ENCODE results near the gene KIRREL1. TPM values are rescaled to one million over a fixed set of nuclear protein-coding genes. Genes with fewer than 3 reads are reported as not detected.

Gene KIRREL1
- total and polyA plus RNA-seq, 2 of the 13 experiments (the other 11 are each of a cell fraction or from before 2014, with no cell fraction given) = 0.02 to 0.03 TPM

GRCh38 chr1:157951230-157951629, 42.2 kb upstream of the KIRREL1 start:
- 0% methylated on average over 2 of the region's 5 CpGs for WGBS (ENCODE audit: low lambda C conversion rate)
- ChIA-PET POLR2A (no interaction called here), CTCF (ENCODE audit: low intra/inter-chr PET ratio, low total read pairs) (no interaction called here)
- FAIRE-seq (no peak), DNase-seq (ENCODE audit: low spot score) (no peak), ATAC-seq (no peak)
- Histone ChIP-seq H3K36me3 (replicated peaks in 1 of 2; ENCODE audit: control insufficient read depth in 1 of 2, insufficient read depth in 2 of 2, low read length in 2 of 2) (no peaks in the 10 kb centered on the region), H3K4me3 (replicated peaks in 1 of 3; ENCODE audit: insufficient read depth in 1 of 3, low read depth in 2 of 3, low read length in 3 of 3) (no peak overlapping the region), H3K27ac (ENCODE audit: extremely low read length, insufficient read depth, low read length) (no peak overlapping the region), H3K9ac (ENCODE audit: insufficient read depth, low read depth, low read length) (no peak overlapping the region), H2AFZ (ENCODE audit: low read length) (no peak overlapping the region), H3K27me3 (ENCODE audit: control insufficient read depth in 1 of 2, insufficient read depth in 2 of 2, low read length in 2 of 2) (no peaks in the 10 kb centered on the region), H3K4me1 (ENCODE audit: insufficient read depth, low read length) (no peaks in the 10 kb centered on the region), H4K20me1 (ENCODE audit: insufficient read depth, low read length) (no peaks in the 10 kb centered on the region), H3K79me2 (ENCODE audit: insufficient read depth, low read length) (no peaks in the 10 kb centered on the region), H3K9me3 (ENCODE audit: low read length) (no peaks in the 10 kb centered on the region), H3K4me2 (ENCODE audit: low read depth, low read length) (no peak overlapping the region)
- no TSS peak for BruUV-seq (replicated peaks)
- in situ Hi-C loops (cut with HindIII; ENCODE audit: extremely low pct_ligation_motif_present, low pct_unique_long_range_greater_than_20kb) (no loop called here), intact Hi-C loops (cut with micrococcal nuclease; ENCODE audit: unreplicated experiment) (no loop called here)
- no peak for TF ChIP-seq POLR2G (IDR thresholded peaks at IDR 0.05; ENCODE audit: low read depth, low read length)
- TF ChIP-seq, protein P1, sequence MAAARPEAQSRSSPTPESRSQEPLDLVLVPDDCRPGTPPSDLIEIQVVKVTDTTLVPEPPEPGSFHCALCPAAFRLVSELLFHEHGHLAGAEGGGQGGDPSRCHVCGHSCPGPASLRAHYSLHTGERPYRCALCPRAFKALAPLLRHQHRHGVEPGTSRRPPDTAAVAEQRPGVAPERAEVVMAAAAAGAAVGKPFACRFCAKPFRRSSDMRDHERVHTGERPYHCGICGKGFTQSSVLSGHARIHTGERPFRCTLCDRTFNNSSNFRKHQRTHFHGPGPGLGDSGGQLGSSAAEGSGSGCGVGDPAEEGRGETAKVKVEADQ (CRISPR knock-in tag; IDR thresholded peaks at IDR 0.05; ENCODE audit: borderline replicate concordance) = no peak
- TF ChIP-seq SALL1 (CRISPR knock-in tag; IDR thresholded peaks at IDR 0.05) = no peak
- no peak for TF ChIP-seq ZNF850 (CRISPR knock-in tag; conservative IDR thresholded peaks at IDR 0.05)
- no peak for TF ChIP-seq KLF9 (CRISPR knock-in tag; IDR thresholded peaks at IDR 0.05; ENCODE audit: low read depth)
- no peak for TF ChIP-seq LBX2 (CRISPR knock-in tag; IDR thresholded peaks at IDR 0.05; ENCODE audit: borderline replicate concordance)
- no peak for TF ChIP-seq ZNF280D (CRISPR knock-in tag; IDR thresholded peaks at IDR 0.05)
- TF ChIP-seq KDM5A (IDR thresholded peaks at IDR 0.05; ENCODE audit: borderline replicate concordance, low read length) = no peak
- no peak for TF ChIP-seq RBM22 (optimal IDR thresholded peaks at IDR 0.05; ENCODE audit: low read length)
- TF ChIP-seq AFF4 (CRISPR knock-in tag; IDR thresholded peaks at IDR 0.05) = no peak
- TF ChIP-seq TOPORS (CRISPR knock-in tag; IDR thresholded peaks at IDR 0.05) = no peak
- TF ChIP-seq ZBTB10 (CRISPR knock-in tag; IDR thresholded peaks at IDR 0.05; ENCODE audit: borderline replicate concordance) = no peak
- TF ChIP-seq HOXA5 (CRISPR knock-in tag; IDR thresholded peaks at IDR 0.05) = no peak
- TF ChIP-seq ZNF451 (CRISPR knock-in tag; IDR thresholded peaks at IDR 0.05) = no peak
- no peak for TF ChIP-seq ZNF737 (CRISPR knock-in tag; IDR thresholded peaks at IDR 0.05; ENCODE audit: borderline replicate concordance)

All from HepG2 (cell line).